Activated CD4-positive, alpha-beta T cell treated with anti-CD3 and anti-CD28 coated beads for 48 hours (primary cell): ENCODE results near the gene PROX2.

ENCODE experiments used
- DNase-seq: peaks from one replicate; pipeline ENCODE4 v3.0.0-alpha.2; 2020

The PROX2 gene

DNA sequence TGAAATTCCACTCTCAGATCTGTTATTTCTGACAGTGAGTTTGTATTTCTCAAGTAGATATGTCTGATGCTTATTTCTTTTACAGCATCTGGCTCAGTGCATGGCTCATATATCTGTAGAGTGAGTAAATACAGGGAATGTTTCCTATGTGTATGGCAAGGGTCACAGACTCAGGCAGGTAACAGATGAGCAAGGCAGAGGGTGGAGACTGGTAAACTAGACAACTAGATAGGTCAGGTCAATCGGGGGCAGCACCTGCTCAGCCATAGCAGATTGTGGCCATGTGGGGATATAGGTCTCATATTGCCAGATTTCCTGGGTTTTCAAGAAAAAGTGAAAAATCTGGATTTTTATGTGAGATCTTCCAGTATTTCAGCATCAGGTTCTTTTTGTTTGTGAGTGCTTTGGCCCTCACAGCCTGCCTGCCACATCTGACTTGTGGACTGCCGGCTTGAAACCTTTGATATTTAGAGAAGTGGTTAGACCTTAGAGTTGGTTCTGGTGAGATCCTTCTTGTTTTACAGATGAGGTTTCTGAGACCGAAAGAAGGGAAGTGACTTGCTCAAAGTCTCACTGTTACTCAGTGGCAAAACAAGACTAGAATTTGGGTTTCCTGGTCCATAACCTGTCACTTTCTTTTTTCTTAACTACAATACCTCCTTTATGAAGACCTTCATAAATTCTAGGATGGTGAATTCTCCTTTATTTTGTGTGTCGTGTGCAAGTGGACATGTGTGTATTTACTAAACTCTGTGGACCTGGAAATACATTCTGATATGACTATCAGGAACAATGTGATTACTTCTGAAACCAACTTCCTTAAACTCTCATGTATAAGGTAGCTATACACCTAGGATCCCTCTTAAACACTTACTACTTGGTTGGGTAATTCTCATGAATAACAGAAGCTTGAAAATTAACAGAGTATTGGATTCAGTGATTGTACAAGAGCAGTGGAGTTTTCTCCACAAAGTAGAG, 34.4 kb downstream of the PROX2 start:
- DNase-seq = peak; percentile 34

GRCh38 chr14:74840603-74841030, 35.3 kb downstream of the PROX2 start:
- no peak for DNase-seq

DNA sequence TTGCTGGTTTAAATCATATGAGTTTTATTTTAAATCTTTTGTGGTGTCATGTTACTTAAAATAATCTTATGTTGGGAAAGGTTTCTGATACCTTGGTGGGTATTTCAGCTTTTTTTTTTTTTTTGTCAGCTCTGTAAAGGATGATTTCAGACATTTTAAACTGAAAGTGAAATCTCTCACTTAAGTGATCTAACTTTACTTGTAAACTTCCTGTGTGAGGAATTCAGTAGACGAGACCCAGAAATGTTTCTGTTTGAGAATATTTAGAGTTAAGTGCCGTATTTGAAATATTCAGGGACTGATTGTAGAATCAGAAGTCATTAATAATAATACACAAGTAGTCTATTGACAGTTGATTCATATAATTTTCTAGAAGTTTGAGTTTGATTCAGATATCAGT, 37.8 kb downstream of the PROX2 start:
- DNase-seq = no peak

DNA sequence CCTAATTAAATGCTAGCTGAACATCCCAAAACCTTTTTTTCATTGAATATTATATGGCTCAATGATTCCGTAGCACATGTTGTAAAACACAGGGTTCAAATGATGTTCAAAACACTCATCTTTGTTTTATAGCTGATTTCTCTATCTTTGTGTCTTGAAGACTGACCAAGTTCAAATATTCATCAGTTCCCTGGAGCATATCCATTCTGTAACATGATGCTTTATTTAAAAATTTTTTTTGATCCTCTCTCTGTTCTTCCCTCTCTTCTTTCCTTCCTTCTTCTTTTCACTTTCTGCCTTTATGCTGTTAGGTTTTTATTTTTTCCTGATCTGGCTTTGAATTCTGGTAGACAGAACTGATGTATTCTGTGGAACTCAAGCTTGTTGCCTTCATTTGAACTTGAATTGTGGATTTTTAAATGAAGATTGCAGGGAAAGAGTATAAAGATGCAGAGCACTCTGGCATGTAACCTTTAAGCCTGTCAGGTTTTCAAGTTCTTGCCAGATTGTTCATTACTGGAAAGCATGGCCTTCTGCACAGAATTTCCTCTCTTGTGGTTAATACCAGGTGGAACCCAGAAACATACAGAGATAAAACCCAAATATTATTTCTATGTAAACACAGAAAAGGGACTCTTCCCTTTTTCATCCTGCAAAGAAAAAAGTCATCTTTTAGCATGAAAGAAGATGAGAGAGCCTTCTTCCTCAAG, 39.5 kb downstream of the PROX2 start:
- no peak for DNase-seq

DNA sequence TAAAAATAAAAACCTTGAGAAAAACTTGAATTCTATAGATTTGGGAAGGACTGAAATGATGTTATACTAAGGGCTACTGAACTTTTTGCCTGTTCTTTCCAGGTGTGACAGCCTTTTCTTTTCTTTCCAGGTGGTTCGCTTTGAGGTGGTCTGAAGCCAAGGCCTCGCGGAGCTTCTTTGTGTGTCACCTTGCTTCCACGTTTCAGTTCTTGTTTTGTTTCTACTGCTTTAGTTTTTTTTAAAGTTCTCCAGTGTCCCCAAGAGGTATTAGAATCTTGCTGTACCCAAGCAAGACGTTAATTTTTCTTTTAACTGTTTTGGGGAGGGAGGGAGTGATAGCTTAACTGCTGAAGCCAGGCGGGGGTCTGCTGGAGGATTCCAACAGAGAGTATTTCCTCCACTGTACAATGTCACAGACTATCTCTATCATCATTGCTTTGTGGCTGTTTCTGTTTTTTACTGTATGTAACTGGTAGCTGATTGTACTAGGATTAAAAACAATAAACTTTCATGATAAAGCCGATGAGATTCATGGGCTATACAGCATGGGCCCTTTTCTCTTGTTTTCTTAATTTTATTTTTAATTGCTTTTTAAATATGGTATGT, 40.2 kb downstream of the PROX2 start:
- DNase-seq = no peak

GRCh38 chr14:74834692-74835392, 41.1 kb downstream of the PROX2 start:
- DNase-seq = no peak

GRCh38 chr14:74832849-74833248, 43.1 kb downstream of the PROX2 start:
- DNase-seq = no peak

DNA sequence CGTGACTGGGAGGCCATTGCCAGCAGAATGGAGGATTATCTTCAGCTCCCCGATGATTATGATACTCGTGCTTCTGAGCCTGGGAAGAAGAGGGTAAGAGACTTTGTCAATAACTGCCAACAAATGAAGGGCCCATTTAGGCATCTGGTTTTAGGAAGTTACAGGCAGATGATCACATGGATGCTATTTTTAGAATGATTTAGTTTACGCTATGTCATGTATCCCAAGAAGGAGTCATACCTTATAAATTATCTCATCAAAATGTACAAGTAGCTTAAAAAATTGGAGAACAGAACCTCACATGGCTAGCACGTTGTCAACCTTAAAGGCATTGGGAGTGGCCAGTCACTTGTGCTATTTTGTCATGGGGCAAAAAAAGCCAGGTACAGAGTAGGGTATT, 46.7 kb downstream of the PROX2 start:
- DNase-seq = no peak

GRCh38 chr14:74826574-74826973, 49.4 kb downstream of the PROX2 start:
- DNase-seq = no peak
